GM18873 (cell line): Measurements from ENCODE around the gene TMIE.

Source experiments
- ATAC-seq: cut with Tn5 transposase; IDR thresholded peaks from one replicate; pipeline ENCODE4 v1.9.1; 2021; ENCODE audit warnings: mild to moderate bottlenecking, moderate library complexity, moderate number of reproducible peaks; ENCODE audit not compliant: unreplicated experiment, low FRiP score

The TMIE gene

DNA sequence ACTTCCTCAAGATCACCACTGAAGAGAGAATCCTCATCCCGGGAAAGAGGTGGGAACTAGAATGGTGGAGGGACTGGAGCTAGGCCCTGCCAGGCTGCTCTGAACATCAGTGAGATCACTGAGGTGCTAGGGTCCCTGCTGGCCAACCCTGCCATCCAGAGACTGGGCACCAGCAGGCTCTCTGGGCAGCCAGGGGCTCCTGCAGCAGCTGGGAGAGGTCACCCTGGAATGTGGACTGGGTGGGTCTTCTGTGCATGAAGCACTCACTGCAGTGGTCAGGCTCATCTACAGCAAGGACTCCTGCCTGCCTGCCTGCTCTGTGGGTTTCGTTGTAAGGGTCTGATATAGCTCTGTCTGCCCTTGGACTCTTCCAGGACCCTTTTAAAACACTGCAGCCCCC is 32.6 kb upstream of the TMIE start:
- ATAC-seq: no peak

DNA sequence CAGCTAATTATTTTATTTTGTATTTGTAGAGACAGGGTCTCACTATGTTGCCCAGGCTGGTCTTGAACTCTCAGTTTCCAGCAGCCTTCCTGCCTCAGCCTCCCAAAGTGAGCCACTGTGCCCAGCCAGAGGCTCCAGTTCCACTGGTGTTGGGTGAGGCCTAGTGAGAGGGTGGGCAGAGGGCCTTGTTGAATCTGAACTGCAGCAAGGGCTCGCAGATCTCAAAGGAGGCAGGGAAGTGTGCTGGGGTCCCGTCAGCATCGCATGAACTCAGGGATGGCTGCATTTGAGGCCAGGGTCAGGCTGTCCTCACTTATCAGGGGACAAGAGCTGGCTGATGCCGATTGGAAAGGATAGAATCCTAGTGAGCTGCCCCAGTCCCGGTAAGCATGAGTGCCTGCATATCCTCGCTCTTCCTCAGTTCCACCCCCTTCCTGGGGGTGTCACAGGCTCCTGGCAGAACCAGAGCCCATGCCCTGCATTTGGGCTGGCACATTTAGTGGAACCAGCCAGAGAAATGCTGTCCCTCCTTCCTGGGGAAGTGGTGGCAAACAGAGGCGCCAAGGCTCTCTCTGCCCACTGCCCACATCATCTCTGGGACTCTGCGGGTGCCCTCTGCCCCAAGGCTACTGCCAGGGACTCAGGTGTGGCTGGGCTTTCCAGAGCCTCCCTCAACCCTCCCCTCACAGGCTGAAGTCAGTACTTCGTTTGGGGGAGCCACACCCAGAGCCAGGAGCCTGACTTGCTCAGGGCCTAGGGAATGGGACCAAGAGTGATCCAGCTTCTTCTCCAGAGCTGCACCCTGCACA is 31.8 kb upstream of the TMIE start:
- no peak for ATAC-seq

DNA sequence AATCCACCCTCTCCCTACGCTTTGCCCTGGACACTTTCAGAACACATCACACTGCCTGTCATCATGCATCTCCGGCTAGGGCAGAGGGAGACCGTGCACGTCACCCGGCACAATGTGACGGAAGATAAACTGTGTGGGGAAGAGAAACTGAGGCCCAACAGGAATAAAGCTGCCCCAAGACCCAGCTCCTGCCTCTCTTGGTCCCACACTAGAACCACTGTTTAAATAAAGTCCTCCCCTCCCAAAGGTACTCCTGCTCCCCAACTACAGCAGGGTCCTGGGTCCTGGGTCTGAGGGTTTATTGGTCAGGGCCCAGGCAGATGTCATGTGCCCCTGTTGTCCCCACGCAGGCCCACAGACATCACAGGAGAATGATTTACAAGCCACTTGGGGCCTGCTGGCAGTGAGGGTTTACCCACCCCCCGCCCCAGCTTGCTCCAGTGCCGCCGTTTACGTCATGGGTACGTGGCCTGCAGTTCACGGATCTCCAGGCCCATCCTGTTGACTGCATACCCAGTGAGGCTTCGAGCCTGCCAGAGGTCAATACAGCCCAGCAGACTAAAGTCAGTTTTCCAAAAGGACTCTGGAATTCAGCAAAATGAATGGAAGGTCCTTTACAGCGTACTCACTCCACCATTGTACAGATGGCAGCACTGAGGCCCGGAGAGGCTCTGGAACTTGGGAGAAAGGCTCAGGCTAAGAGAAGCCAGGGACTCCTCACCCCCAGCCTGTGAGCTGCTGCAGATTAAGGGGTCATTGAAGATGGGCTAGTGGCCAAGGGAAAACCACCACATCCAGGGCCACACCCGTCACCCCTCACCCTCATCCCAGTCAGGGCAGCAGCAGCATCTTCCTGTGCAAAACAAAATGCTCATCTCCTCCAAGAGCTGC is 30.9 kb upstream of the TMIE start:
- ATAC-seq: no peak

DNA sequence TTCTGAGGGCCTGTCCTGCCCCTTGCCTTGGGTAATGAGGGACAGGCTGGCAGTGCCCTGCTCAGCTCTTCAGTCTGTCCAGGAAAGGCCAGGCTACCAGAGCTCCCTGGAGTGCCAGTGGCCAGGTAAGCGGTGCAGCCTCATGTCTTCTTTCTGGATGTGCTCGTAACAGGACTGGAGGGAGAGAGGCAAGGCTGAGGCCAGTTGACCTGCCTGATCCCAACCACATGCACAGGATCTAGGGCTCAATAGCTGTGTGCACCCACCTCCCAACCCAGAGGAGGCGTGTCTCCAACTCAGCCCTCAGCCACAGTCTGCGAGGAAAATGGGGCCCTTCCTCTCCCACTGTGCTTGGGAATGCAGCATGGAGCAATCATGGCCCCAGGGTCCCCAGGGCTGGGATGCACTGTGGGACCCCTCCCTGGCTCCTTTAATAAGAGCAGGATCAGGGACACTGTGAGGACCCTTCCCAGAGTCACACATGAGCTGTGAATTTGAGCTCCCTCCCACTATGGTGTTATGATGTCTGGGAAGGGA is 30.2 kb upstream of the TMIE start:
- no peak for ATAC-seq

DNA sequence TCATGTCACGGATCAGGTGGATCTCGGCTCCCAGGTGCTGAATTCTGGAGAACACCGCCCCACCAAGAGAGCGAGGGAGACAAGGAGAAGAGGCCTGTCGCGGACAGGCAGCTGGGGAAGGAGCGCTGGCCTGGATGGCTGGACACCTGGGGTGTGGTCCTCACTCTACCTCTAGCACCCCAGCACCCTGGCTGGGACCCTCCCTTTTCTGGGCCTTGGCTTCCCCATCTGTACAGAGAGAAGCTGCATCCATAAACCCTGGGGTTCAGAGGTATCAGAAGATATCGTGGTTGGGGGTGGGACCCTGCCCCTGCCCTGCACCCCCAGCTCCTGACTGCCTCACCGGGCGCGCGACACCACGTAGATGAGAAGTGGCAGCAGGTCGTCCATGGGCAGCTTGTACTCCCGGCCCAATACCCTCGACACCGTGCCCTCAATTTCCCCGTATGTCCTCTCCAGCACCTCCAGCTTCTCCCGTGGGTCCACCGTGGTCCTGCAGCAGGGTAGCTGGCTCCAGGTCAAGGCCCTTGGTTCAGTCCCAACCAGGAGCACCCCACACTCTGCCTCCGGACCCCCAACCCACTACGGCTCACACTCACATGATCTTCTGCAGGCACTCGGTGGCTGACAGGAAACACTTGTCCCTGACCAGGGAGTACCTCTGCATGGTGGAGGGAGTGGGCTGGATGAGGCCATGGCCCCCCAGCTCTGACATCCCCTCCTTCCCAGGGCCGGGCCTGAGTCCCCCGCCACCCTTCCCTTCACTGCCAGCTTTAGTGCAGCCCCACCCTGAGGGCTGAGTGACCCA is 29.4 kb upstream of the TMIE start:
- ATAC-seq: no peak

DNA sequence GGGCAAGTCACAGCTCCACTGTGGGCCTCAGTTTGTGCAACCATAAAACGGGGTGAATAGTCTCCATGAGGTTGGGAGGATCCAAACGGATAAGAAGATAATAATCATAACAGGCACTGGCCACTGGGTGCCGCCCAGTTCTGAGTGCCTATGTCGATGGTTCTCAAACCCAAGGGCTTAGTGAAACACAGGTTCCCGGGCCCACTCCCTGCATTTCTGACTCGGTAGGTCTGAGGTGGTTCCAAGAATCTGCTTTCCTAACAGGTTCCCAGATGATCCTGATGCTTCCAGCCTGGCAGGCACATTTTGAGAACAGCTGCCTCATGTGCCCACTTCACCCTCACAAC is 28.9 kb upstream of the TMIE start:
- no peak for ATAC-seq

DNA sequence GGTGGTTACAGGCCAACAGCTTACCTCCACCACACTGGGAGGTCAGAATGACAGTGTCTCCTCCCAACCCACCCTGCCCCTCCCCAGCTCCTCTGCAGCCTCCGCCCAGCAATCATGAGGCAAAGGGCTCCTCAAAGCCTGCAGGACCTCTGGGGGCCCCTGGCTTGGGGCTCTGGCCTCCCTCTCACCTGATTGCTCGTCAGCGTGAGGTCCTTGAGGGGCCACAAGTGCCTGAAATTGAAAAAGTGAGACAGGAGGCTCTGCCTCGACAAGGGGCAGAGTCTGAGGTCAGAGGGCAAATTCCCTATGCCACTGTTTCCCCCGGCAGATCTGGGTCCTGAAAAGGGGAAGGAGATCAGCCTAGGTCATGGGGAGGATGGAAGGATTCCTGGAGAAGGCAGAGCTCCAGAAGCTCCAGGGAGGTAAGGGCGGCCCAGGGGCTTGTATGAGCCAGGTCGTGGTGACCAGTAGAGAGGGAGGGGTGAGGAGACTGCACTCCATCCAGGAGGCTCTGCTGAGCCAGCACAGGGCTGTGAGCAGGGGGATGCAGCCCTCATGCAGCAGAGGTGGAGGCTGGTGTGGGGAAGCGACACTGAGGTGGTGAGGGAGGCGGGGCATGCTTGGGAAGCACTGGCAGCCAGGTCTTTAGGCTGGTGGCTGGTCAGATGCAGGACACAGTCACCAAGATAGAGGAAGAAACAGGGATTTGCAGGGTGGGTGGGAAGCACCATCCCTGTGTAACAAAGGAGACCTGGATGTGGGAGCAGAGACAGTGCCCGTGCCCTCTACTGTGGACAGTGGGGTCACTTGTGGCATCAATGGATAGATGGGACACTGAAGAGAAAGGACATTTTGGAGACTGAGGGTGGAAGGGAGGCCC is 27.8 kb upstream of the TMIE start:
- ATAC-seq: no peak

DNA sequence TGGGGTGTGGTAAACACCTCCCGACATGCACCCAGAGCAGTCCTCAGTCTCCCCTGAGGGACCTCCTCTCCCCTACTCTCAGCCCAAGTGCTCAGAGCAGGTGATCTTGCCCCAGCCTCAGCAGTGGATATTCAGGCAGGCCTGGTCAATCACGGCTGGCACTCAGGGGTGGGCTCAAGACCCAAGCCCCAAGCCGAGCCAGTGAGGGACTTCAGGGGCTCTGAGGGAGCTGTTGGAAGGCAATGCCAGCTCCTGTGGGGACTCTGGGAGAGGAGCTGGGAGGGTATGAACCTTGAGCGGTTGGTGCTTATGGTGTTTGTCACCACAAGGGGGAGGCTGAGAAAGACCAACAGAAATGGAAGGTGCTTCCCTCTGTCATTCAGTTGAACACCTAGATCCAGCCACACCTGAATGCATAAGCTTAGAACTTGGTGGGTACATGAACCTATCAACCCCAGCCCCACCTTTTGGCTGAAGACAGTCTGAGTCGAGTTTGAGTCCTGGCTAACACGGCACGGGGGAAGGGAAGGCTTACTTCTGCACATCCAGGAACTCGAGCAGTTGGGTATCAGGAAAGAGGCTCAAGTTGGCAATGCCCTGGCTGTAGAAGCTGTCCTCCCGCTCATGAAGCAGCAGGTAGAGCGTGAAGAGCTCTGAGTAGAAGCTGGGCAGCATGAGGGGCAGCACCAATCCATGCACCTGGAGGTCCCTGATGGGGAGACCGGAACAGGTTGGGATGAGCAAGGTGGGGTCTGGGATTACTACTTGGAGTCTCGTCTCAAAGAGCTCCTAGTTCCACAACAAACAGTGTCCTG is 27.0 kb upstream of the TMIE start:
- no peak for ATAC-seq

DNA sequence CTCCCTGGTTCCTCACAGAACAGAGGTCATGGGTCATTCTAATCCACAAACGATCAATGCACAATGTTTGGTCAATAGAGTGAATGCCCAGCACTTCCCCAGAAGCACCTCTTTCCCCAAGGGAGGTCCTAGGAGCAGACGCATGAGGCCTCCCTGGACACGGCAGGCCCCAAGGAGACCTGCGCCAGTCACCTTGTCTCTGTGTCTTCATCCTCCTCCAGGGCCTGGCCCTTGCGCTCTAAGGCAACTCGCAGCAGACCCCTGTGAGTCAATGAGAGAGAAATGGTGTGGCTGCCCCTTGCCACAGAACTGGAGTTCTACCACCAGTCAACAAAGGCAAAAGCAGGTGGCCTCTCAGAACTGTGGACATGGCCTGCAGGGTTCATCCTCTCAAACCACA is 25.8 kb upstream of the TMIE start:
- ATAC-seq: no peak

DNA sequence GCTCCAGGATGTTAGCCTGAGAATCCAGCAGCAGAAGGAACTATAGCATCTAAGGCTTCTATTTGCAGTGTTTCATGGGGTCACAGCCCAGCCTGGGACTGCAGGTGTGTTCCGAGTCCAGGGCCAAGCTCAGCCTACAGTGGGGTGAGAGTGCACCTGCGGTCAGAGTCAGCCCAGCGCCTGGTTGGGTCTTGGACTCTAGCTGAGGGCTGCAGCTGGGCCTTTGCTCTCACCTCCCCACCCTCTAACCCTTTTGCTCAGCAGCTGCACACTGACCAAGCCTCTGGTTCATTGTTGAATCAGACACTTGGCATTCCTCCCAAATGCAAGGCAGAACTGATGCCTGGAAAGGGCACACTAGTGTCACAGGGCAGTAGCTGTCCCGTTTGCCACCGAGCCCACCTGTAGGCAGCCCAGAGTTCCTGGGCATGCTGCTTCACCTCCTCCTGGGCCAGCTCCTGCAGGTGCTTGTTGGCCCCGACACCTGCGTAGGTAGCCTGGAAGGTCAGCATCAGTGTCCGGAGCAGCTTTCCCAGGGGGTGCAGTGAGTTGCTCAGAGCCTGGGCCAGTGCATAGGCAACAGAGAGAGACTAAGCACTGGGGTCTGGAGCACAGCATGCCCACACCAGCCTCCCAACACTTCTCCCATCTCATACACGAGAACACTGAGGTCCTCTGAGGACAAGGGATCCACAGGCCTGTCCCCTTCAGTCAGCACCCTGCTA is 25.2 kb upstream of the TMIE start:
- ATAC-seq: no peak

DNA sequence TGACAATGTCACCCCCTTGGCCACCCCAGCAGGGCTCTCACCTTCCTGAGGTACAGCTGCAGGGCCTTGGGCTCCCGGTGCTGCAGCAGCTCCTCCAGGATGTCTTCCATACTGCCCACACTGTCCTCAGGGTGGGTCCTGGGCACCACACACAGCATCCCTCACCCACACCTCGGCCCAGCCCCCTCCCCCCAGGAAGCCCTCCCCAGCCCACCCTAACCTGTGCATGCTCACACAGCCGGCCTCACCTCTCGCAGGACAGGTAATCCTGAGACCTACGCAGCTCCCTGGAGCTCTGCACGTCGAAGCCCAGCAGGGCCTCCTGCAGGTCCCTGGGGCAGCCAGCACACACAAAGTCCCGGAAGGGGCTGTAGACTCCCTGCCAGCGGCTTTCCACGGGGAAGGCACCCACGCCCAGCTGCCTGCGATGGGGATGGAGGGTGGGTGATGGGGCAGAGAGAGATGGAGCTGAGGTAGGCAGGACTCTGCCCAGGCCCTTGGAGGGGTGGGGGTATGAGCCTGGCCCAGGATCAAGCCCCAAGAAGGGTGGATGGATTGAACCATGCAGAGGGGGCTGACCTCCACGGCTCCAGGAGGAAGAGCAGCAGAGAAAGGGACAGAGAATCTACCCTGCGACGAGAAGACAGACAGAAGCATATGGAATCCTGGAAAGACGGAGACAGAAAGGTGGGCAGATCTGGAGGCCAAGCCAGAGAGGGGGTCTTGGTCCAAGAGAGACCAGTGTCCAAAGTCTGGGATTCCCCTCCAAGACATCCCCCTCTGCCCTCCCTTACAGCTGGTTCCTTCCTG is 24.4 kb upstream of the TMIE start:
- ATAC-seq: no peak

DNA sequence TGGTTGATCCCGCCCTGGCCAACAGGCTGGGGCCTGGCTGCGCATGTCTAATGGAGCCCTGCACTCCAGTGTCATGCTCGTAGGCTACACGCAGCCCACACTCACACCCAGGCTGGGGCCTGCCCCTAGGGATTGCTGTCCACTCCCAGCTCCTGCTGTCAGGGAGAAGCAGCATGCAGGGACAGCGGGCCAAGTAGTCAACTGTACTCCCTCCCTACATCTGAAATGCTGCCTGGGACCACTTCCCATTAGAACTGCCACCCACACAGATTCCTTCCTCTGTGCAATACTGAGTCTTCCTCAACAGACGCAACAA is 23.8 kb upstream of the TMIE start:
- ATAC-seq: no peak

DNA sequence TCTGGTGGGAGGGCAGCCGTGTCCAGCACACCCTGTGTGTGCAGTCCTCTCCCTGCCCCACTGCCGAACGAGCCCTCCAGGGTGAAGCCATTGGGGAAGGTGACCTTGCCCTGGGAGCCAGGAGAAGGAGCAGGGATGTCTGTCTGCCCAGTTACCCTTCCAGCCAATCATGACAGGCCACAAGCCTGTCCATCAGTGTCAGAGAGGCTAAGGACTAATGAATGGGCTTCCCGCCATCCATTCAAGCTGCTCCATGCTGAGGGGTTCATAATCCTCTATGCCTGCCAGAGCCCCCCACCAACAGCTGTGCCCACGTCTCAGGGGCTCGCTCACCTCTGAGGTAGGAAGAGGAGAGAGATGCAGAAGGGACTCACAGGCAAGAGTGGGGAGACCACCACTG is 22.9 kb upstream of the TMIE start:
- no peak for ATAC-seq

DNA sequence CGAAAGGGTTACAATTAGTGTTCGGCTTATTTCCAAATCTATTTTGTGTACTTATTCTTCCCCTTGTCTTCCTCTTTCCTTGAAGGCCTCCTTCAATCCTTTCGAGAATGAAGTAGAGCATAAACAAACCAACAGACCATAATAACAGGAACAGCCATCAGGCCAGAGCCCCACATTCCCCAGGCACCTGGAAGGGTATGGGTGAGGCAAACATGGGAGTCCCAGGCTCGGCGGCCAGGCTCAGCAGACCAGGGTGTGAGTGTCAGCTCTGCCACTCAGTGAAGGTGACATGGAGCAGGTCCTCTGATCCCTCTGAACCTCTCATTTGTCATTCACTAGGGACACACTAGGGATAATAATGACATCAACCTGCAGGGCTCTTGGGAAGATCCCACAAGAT is 21.5 kb upstream of the TMIE start:
- ATAC-seq: no peak

DNA sequence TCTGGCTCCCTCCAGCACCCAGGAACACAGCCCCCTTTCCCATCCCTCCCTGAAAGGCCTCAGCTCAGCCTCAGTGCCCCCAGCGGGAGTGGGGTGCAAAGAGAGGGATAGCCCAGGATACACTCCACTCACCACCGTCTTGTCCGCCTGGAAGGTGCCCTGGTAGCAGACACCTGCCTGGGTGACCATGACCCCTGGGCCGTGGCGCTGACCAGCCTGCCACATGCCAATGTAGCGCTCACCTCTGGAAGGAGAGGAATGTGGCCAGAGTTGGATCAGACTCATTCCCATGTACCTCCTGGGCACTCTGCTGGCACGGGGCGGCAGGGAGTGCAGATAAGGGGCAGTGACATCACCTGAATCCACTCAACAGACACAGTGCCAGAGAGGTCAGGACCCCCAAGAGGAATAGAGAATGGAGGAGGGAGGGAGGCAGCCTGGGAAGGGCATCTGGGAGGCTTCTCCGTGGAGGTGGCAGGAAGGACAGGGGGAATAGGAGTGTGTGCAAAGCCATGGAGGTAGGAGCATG is 20.8 kb upstream of the TMIE start:
- ATAC-seq: no peak

DNA sequence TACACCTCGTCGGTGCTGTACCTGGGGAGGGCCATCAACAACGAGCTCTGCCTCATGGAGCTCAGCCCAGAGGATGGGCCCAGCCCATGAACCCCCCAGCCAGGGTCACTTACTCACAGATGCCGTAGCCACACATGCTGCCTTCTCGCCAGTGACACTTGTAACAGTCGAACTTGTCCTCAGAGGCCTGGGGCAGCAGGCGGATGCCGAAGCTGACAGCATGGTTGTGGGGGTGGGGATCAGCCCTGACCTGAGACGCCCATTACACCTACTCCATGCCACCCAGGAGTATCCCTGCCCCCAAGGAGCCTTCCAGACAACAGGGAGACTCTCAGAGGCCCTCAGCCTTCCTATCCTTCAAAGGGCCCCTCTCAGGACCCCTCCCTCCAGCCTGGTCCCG is 19.8 kb upstream of the TMIE start:
- ATAC-seq: no peak

DNA sequence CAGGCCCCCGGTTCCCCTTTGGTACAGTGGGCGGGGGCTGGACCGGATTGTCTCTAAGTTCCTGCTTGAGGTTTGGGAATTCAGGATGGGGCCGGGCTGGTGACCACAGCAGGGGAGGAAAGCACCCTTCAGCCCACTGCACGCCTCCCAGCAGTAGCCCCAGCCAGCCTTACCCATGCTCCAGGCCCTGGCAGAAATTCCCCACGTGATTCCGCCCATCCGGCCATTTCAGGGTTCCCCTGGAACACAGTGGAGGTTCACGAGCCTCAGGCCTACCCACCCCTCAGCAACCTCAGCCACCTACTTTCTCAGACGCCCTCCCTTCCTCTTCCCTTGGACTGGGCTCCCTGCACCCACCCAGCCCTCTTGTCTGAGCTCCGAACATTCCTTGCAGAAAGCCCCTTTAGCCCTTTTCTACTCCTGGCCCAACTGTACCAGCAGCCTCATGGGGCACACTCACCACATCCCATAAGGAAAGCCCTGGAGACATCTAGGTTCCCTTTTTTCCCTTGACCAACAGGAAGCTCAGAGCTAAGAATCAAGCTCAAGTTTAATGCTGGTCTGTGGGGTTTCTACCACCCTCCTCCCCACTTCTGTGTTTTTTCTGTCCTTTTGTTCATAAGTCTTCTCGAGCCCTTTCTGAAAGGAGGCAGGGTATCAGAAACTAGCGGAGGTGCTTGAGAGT is 19.2 kb upstream of the TMIE start:
- no peak for ATAC-seq
